Neural progenitor cell (in vitro differentiated cells): ENCODE measurements around the gene CDK5RAP2. TPM values are rescaled to one million over a fixed set of nuclear protein-coding genes. Genes with fewer than 3 reads are reported as not detected.
A peak's percentile ranks its signal among the peaks of the same experiment; 100 is the strongest.

Experiments
- DNase-seq: peaks from one replicate; pipeline ENCODE4 v3.0.0-alpha.2; 2016; ENCODE audit warnings: low spot score
- H2AFZ ChIP-seq: fragments of 200-600 bp; sonication (generic); replicated peaks from 2 replicates; pipeline ENCODE4 v1.6.1; 2016; ENCODE audit warnings: antibody characterized with exemption
- H3F3A ChIP-seq: fragments of 200-600 bp; sonication (generic); 2 replicates; pipeline ENCODE4 v1.6.1; 2016; ENCODE audit warnings: antibody characterized with exemption, low read depth
- H3K27ac ChIP-seq: fragments of 200-600 bp; sonication (generic); 2 replicates; pipeline ENCODE4 v1.5.1; 2016; ENCODE audit warnings: mild to moderate bottlenecking
- H3K27me3 ChIP-seq: fragments of 200-600 bp; sonication (generic); 2 replicates; pipeline ENCODE4 v1.6.1; 2016; ENCODE audit warnings: mild to moderate bottlenecking, moderate library complexity
- H3K36me3 ChIP-seq: fragments of 200-600 bp; sonication (generic); 2 replicates; pipeline ENCODE4 v1.5.1; 2016
- H3K4me1 ChIP-seq: fragments of 200-600 bp; sonication (generic); 2 replicates; pipeline ENCODE4 v1.6.1; 2016; ENCODE audit warnings: mixed run types
- H3K4me2 ChIP-seq: fragments of 200-600 bp; sonication (generic); 2 replicates; pipeline ENCODE4 v1.6.1; 2016
- H3K4me3 ChIP-seq: fragments of 200-600 bp; sonication (generic); 2 replicates; pipeline ENCODE4 v1.5.1; 2016
- H3K79me2 ChIP-seq: fragments of 200-600 bp; sonication (generic); 2 replicates; pipeline ENCODE4 v1.6.1; 2016; ENCODE audit warnings: low read depth
- H3K9ac ChIP-seq: fragments of 200-600 bp; sonication (generic); 2 replicates; pipeline ENCODE4 v1.6.1; 2016
- H3K9me3 ChIP-seq: fragments of 200-600 bp; sonication (generic); 2 replicates; pipeline ENCODE4 v1.5.1; 2016; ENCODE audit warnings: low read depth
- H4K20me1 ChIP-seq: fragments of 200-600 bp; sonication (generic); 2 replicates; pipeline ENCODE4 v1.6.1; 2016; ENCODE audit warnings: low read depth
- H3K27ac Mint-ChIP-seq: 3 replicates; pipeline ENCODE4 v1.8.0; 2021; ENCODE audit warnings: mixed read lengths
- H3K27me3 Mint-ChIP-seq: 2 replicates; pipeline ENCODE4 v1.8.0; 2022; ENCODE audit warnings: low read depth, mild to moderate bottlenecking, inconsistent platforms, moderate library complexity, mixed read lengths; ENCODE audit not compliant: insufficient read depth
- H3K36me3 Mint-ChIP-seq: 3 replicates; pipeline ENCODE4 v1.8.0; 2021; ENCODE audit warnings: mixed read lengths
- H3K4me1 Mint-ChIP-seq: 3 replicates; pipeline ENCODE4 v1.8.0; 2021; ENCODE audit warnings: mixed read lengths
- H3K4me3 Mint-ChIP-seq: 3 replicates; pipeline ENCODE4 v1.8.0; 2021; ENCODE audit warnings: mild to moderate bottlenecking, moderate library complexity, mixed read lengths
- H3K9me3 Mint-ChIP-seq: 3 replicates; pipeline ENCODE4 v1.8.0; 2020; ENCODE audit warnings: mixed read lengths
- CTCF ChIP-seq: fragments of 200-600 bp; sonication (generic); IDR thresholded peaks from 2 replicates; pipeline ENCODE4 v1.5.1; 2017; ENCODE audit warnings: antibody characterized with exemption, mild to moderate bottlenecking
- EZH2 ChIP-seq: fragments of 200-600 bp; sonication (generic); IDR thresholded peaks from 2 replicates; pipeline ENCODE4 v1.6.1; 2017; ENCODE audit warnings: antibody characterized with exemption, mild to moderate bottlenecking, moderate library complexity
- EZH2phosphoT487 ChIP-seq: fragments of 200-600 bp; sonication (generic); IDR thresholded peaks from 2 replicates; pipeline ENCODE4 v1.6.1; 2017; ENCODE audit warnings: antibody characterized with exemption
- total RNA-seq: library from RNA; depleted of rRNA; stranded (reverse); fragments of >200 nt; gene quantifications from 2 replicates; pipeline ENCODE4 v1.2.3, GENCODE V29; 2015; ENCODE audit warnings: low replicate concordance

The CDK5RAP2 gene
- total RNA-seq, 1 donor from 2014 or later: 62.5 TPM

GRCh38 chr9:120348951-120349429, 231.0 kb downstream of the CDK5RAP2 start:
- Mint-ChIP-seq H3K4me3 (no peak overlapping the region), H3K27ac (peak overlapping the region; percentile 51), H3K4me1 (peaks cover 8% of the 10 kb centered on the region), H3K27me3 (no peaks in the 10 kb centered on the region), H3K36me3 (no peaks in the 10 kb centered on the region), H3K9me3 (no peaks in the 10 kb centered on the region)
- H3K27ac ChIP-seq: no peak overlapping the region
- H3K79me2 ChIP-seq: no peaks in the 10 kb centered on the region
- H2AFZ ChIP-seq: peak overlapping the region; percentile 80
- H3K27me3 ChIP-seq: no peaks in the 10 kb centered on the region
- TF ChIP-seq CTCF (peak; percentile 88), EZH2phosphoT487 (no peak), EZH2 (no peak)
- no peaks in the 10 kb centered on the region for H3F3A ChIP-seq
- peak overlapping the region; percentile 29 for H3K4me3 ChIP-seq
- no peaks in the 10 kb centered on the region for H3K9me3 ChIP-seq
- no peaks in the 10 kb centered on the region for H4K20me1 ChIP-seq
- no peak overlapping the region for H3K9ac ChIP-seq
- H3K36me3 ChIP-seq: no peaks in the 10 kb centered on the region
- H3K4me1 ChIP-seq: peaks cover 5% of the 10 kb centered on the region
- DNase-seq: peak; percentile 86
- peak overlapping the region; percentile 65 for H3K4me2 ChIP-seq

GRCh38 chr9:120345379-120345778, 234.6 kb downstream of the CDK5RAP2 start:
- H3K27me3 Mint-ChIP-seq: peaks cover 3% of the 10 kb centered on the region
- no peak overlapping the region for H3K9ac ChIP-seq
- H3K9me3 Mint-ChIP-seq: no peaks in the 10 kb centered on the region
- no peak for DNase-seq
- H3K27ac ChIP-seq: no peak overlapping the region
- TF ChIP-seq CTCF (no peak), EZH2 (no peak), EZH2phosphoT487 (no peak)
- no peak overlapping the region for H3K4me3 Mint-ChIP-seq
- no peaks in the 10 kb centered on the region for H3K9me3 ChIP-seq
- H3K27me3 ChIP-seq: no peaks in the 10 kb centered on the region
- no peak overlapping the region for H2AFZ ChIP-seq
- H3K4me3 ChIP-seq: no peak overlapping the region
- no peaks in the 10 kb centered on the region for H3K79me2 ChIP-seq
- peaks cover 8% of the 10 kb centered on the region for H3K4me1 Mint-ChIP-seq
- peaks cover 5% of the 10 kb centered on the region for H3K4me1 ChIP-seq
- no peaks in the 10 kb centered on the region for H3K36me3 Mint-ChIP-seq
- no peaks in the 10 kb centered on the region for H3F3A ChIP-seq
- H3K36me3 ChIP-seq: no peaks in the 10 kb centered on the region
- H4K20me1 ChIP-seq: no peaks in the 10 kb centered on the region
- H3K4me2 ChIP-seq: no peak overlapping the region
- no peak overlapping the region for H3K27ac Mint-ChIP-seq

- TF ChIP-seq CTCF (no peak), EZH2phosphoT487 (no peak), EZH2 (no peak)
- Mint-ChIP-seq H3K27ac (no peak overlapping the region), H3K36me3 (no peaks in the 10 kb centered on the region), H3K4me3 (no peak overlapping the region), H3K9me3 (no peaks in the 10 kb centered on the region), H3K27me3 (peaks cover 3% of the 10 kb centered on the region), H3K4me1 (peaks cover 4% of the 10 kb centered on the region)
- no peaks in the 10 kb centered on the region for H3F3A ChIP-seq
- H3K9me3 ChIP-seq: no peaks in the 10 kb centered on the region
- H3K4me2 ChIP-seq: no peak overlapping the region
- no peak overlapping the region for H2AFZ ChIP-seq
- DNase-seq: no peak
- H3K27me3 ChIP-seq: no peaks in the 10 kb centered on the region
- H3K4me1 ChIP-seq: peaks cover 3% of the 10 kb centered on the region
- H3K9ac ChIP-seq: no peak overlapping the region
- no peak overlapping the region for H3K4me3 ChIP-seq
- H3K36me3 ChIP-seq: no peaks in the 10 kb centered on the region
- no peaks in the 10 kb centered on the region for H3K79me2 ChIP-seq
- no peaks in the 10 kb centered on the region for H4K20me1 ChIP-seq
- no peak overlapping the region for H3K27ac ChIP-seq
Measured at GRCh38 chr9:120344230-120344629, 235.7 kb downstream of the CDK5RAP2 start.
